Pancreas (tissue), 10 donors: ENCODE data around the gene CCDC190. TPM values are rescaled to one million over a fixed set of nuclear protein-coding genes. Genes with fewer than 3 reads are reported as not detected.
A peak's percentile ranks its signal among the peaks of the same experiment; 100 is the strongest.

ENCODE experiments used
- ATAC-seq, 4 donors: fragments of 200-7000 bp; cut with Tn5 transposase; one replicate each; pipeline versions ENCODE4 v1.8.0 to v1.9.1; 2020; ENCODE audit warnings: mild to moderate bottlenecking in 4 of 4, moderate library complexity in 4 of 4
- DNase-seq, 6 donors: peaks; one replicate each; pipeline ENCODE4 v3.0.0-alpha.2; 2020
- FAIRE-seq: peaks from 2 replicates; lab custom pipeline; 2012; peaks lifted over from hg19 to GRCh38; lab: Jason Lieb, UNC
- H3K27ac ChIP-seq, 4 donors: fragments of 200-600 bp; sonication (generic); 1 replicate in 3 of 4; 2 replicates in 1 of 4; pipeline versions ENCODE4 v1.5.0 to v1.8.0; 2020
- H3K27me3 ChIP-seq, 4 donors: fragments of 200-600 bp; one replicate each; pipeline ENCODE4 v1.8.0; 2021
- H3K36me3 ChIP-seq, 3 donors: fragments of 200-600 bp; sonication (generic) in 1 of 3; one replicate each; pipeline versions ENCODE4 v1.5.0 to v1.8.0; 2020 to 2021
- H3K4me1 ChIP-seq, 3 donors: fragments of 200-600 bp; one replicate each; pipeline ENCODE4 v1.8.0; 2021
- H3K4me3 ChIP-seq, 4 donors: fragments of 200-600 bp; sonication (generic) in 2 of 4; one replicate each; pipeline versions ENCODE4 v1.5.0 to v1.8.0; 2020 to 2021
- H3K9me3 ChIP-seq, 4 donors: fragments of 200-600 bp; one replicate each; pipeline ENCODE4 v1.8.0; 2021
- WGBS, 2 donors: extraction: QIAGEN DNeasy Blood & Tissue Kit; methylation state at CpG; one replicate each; pipeline ENCODE4 v1.1.7; 2013; 5-methylcytosine and 5-hydroxymethylcytosine counted together
- intact Hi-C, 3 donors: fragments of 100-400 bp; cut with DNase I; formaldehyde crosslinking; loops; one replicate each; pipeline versions ENCODE4 v1.11.1 to v1.14.2; 2022
- polyA plus RNA-seq, 2 donors: library from polyadenylated mRNA; stranded (reverse); fragments of 200-250 nt; gene quantifications; one replicate each; pipeline ENCODE4 v1.2.3, GENCODE V29; 2013
- total RNA-seq, 6 donors: library from RNA; stranded (reverse); fragmentation: NEBNext Ultra II Directional in 4 of 6; extraction: Animal tissue kit (Norgen Biotek cat#: 25700) in 4 of 6; gene quantifications; one replicate each; pipeline versions ENCODE4 v1.2.1 to v1.2.4, GENCODE V29; 2021 to 2023
- TF ChIP-seq, protein P1 (sequence below), 4 donors: fragments of 200-600 bp; sonication (generic) in 3 of 4; IDR thresholded peaks; one replicate each; pipeline versions ENCODE4 v1.5.0 to v1.8.0; 2021; ENCODE audit warnings: antibody characterized with exemption in 4 of 4
- donor health status: healthy with polysubstance abuse.
- donor health status: DM: no; HTN: no; CAD: no; lungs with moderate emphysema.
- donor health status: DM: no; HTN: no; CAD: no.
- donor health status: control.
- donor health status: control.
- donor health status: Bipolar disorder and iron deficiency.
- donor health status: DM: yes; HTN: yes; CAD: no.
- donor health status: DM: no; HTN: no; CAD: no.
- donor health status: DM: no; HTN: no; CAD: no.
- donor health status: DM: yes; HTN: yes; CAD: no.

Gene CCDC190
- total and polyA plus RNA-seq, 8 donors, result not detected

DNA sequence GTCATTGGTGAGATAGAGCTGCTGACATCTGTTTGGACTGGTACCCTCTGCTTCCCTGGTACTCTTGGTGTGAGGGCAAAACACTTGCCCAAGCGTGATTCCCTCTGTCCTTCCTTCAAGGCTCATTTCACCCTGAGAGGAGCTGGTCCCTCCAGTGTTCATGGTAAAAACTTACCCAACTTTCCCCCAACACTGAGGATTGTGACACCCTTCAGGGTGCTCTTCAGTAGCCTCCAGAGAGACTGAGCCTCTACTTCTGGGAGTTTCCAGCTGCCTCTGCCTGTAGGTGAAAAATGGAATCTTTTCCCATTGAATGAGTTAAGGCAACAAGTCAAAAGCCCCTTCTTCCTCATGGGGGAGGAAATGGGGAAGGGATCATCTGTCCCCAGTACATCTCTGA, 9.6 kb downstream of the CCDC190 start:
- H3K4me3 ChIP-seq, result no peak overlapping the region
- no peaks in the 10 kb centered on the region for H3K36me3 ChIP-seq
- 73 to 82% methylated on average over 1 of the region's 1 CpG for WGBS, 2 donors
- intact Hi-C loops, result loop anchor here in 2 of 3 donors (10.0 kb wide), 3 partner anchors 323 to 463 kb away; no protein-coding TSS in a partner anchor
- H3K9me3 ChIP-seq, result no peaks in the 10 kb centered on the region
- no peak overlapping the region for H3K27ac ChIP-seq
- ATAC-seq, result no peak
- no peaks in the 10 kb centered on the region for H3K27me3 ChIP-seq
- DNase-seq, result no peak
- no peaks in the 10 kb centered on the region for H3K4me1 ChIP-seq
- no peak for FAIRE-seq
- TF ChIP-seq, protein P1, sequence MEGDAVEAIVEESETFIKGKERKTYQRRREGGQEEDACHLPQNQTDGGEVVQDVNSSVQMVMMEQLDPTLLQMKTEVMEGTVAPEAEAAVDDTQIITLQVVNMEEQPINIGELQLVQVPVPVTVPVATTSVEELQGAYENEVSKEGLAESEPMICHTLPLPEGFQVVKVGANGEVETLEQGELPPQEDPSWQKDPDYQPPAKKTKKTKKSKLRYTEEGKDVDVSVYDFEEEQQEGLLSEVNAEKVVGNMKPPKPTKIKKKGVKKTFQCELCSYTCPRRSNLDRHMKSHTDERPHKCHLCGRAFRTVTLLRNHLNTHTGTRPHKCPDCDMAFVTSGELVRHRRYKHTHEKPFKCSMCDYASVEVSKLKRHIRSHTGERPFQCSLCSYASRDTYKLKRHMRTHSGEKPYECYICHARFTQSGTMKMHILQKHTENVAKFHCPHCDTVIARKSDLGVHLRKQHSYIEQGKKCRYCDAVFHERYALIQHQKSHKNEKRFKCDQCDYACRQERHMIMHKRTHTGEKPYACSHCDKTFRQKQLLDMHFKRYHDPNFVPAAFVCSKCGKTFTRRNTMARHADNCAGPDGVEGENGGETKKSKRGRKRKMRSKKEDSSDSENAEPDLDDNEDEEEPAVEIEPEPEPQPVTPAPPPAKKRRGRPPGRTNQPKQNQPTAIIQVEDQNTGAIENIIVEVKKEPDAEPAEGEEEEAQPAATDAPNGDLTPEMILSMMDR (IDR thresholded peaks at IDR 0.05), result no peak

DNA sequence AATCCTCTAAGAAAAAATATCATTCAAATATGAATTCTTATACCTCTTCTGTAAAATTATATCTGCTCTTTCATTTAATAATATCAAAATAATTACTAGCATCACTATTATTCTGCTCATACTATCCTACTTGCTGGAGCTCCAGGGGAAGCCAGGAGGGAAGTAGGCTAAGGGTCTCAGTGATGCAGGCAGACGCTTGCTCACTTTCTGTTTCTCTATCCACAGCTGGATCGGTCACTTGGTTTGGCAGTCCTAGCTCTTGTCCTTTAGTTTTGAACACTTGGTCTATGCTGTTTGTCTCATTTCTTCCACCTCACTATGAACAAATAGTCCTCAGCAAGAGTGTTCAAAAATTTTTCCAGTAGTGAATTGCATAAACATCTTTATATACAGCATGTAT, 11.3 kb downstream of the CCDC190 start:
- FAIRE-seq (no peak), DNase-seq (no peak), ATAC-seq (no peak)
- TF ChIP-seq, protein P1 (IDR thresholded peaks at IDR 0.05), result no peak
- H3K4me3 ChIP-seq, result no peak overlapping the region
- 73 to 74% methylated on average over 2 of the region's 2 CpGs for WGBS, 2 donors
- H3K36me3 ChIP-seq, result no peaks in the 10 kb centered on the region
- intact Hi-C loops, result loop anchor here in 2 of 3 donors (10.0 kb wide), 3 partner anchors 325 to 465 kb away; no protein-coding TSS in a partner anchor
- no peaks in the 10 kb centered on the region for H3K9me3 ChIP-seq
- no peaks in the 10 kb centered on the region for H3K4me1 ChIP-seq
- no peaks in the 10 kb centered on the region for H3K27me3 ChIP-seq
- H3K27ac ChIP-seq, result no peak overlapping the region

DNA sequence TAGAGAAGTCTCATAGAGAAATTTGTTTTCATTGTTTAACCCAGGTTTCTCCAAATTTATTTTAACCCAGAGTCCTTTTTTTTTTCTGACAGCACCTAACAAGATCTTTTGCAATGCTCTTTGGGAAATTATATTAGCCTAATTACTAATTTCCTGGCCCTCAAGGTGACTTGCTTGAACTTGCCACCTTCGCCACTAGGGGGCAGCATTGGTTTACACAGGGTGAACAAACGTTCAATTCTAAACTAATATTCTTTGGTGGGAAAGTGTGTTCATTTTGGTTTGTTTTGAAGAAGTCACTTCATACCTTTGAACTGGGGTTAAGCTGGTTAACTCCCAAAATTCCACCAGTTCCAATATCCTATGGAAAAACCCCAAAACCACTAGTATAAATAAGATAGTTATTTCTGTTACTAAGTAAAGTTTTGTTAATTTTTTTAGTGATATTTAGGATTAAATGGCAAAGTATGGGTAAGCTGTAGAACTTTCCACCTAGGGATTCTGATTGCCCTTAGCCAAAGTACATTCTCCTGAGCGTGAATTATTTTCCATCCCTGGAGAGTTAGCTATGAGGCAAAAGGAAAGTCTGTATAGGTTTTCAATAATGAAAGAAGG, 13.0 kb downstream of the CCDC190 start:
- DNase-seq (peak; percentile 48 to 95 (median 78)), FAIRE-seq (peak; percentile 20), ATAC-seq (peak; percentile 48 to 83 (median 79))
- H3K9me3 ChIP-seq, result no peaks in the 10 kb centered on the region
- H3K4me1 ChIP-seq, result no peaks in the 10 kb centered on the region
- no peaks in the 10 kb centered on the region for H3K27me3 ChIP-seq
- intact Hi-C loops, result no loop called here
- H3K4me3 ChIP-seq, result no peak overlapping the region
- TF ChIP-seq, protein P1 (IDR thresholded peaks at IDR 0.05), result peak; percentile 86 to 96 (median 92)
- WGBS, 2 donors, result 4% methylated on average over 3 of the region's 3 CpGs
- H3K27ac ChIP-seq, result no peak overlapping the region
- no peaks in the 10 kb centered on the region for H3K36me3 ChIP-seq

DNA sequence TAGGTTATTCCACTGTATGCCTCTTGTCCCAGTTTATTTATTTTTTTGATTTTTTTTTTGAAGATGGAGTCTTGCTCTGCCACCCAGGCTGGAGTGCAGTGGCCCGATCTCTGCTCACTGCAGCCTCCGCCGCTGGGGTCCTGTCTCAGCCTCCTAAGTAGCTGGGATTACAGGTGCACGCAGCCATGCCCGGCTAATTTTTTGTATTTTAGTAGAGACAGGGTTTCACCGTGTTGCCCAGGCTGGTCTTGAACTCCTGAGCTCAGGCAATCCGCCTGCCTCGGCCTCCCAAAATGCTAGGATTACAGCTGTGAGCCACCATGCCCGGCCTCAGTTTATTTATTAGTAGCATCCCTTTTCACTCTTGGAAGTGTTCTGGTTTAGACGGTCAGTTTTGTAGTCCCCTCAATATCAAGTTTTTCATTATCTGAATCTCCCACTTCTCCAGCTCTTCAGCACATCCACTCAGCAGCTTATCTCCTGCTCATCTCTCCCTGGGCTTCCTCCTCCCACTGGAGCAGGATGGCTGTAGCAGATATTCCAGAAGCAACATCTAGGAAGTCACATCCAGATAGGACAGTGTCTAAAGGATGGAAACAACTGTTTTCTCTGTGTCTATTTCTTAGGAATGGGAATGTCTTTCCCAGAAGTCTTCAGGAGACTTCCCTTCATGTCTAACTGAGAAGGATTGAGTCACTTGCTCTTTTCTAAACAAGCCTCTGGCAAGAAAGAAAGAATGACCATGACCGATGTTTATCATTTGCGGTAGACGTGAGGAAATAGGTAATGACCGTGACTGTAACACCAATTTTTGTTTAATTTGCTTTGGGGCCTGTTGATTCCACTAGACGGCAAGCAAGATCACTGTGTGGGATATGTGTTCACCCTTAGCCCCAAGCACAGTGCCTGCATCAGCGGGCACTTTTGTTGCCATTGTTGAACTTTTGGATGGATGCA, 14.4 kb downstream of the CCDC190 start:
- Histone ChIP-seq H3K9me3 (no peaks in the 10 kb centered on the region), H3K27me3 (no peaks in the 10 kb centered on the region), H3K36me3 (no peaks in the 10 kb centered on the region), H3K4me1 (no peaks in the 10 kb centered on the region), H3K4me3 (no peak overlapping the region), H3K27ac (no peak overlapping the region)
- TF ChIP-seq, protein P1 (IDR thresholded peaks at IDR 0.05), result no peak
- no peak for ATAC-seq
- FAIRE-seq, result no peak
- intact Hi-C loops, result no loop called here
- 73 to 80% methylated on average over 14 to 16 of the region's 16 CpGs for WGBS, 2 donors
- DNase-seq, result no peak
